C4-2B (cell line): ENCODE data around the gene SLC30A2.

Source experiments
- H3K27ac ChIP-seq: fragments of 450-650 bp; 2 replicates; pipeline ENCODE4 v1.5.1; 2017
- ZFX ChIP-seq: fragments of 450-650 bp; IDR thresholded peaks from 2 replicates; pipeline ENCODE4 v1.6.1; 2017
- TF ChIP-seq, protein P1 (sequence below): fragments of 450-650 bp; conservative IDR thresholded peaks from 2 replicates; pipeline ENCODE4 v1.5.1; 2017; ENCODE audit warnings: mild to moderate bottlenecking

The SLC30A2 gene

DNA sequence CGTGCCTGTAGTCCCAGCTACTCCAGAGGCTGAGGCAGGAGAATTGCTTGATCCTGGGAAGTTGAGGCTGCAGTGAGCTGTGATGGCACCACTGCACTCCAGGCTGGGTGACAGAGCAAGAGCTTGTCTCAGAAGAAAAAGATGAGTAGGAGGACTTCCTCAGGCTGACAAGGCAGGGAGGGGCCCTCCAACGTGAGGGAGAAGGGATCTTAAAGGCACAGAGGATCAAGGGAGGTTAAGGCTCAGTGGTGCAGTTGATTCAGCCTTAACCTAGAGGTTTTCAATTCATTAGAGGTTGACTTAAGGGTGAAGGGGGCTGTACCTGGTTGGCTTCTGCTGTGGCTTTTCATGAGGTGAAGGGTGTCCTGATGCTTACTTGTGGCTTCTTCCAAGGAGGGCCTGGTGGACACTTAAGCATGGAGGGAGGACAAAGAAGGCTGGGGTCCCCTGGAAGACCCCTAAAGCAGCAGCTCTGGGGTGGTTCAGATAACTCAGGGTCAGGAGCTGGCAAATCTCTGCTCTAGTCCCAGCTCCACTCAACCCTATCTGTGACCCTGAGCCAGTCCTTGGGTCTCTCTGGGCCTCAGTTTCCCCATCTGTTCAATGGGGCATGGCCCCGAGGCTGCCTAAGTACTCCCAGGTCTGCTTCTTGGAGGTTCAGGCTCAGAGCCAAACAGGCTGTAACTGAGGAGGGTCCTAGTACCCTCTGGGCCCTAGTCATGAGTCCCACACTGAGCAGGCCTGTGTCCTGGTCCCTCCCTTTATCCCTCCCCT is 18.0 kb downstream of the SLC30A2 start:
- no peak overlapping the region for H3K27ac ChIP-seq
- TF ChIP-seq ZFX, result no peak
- TF ChIP-seq, protein P1, sequence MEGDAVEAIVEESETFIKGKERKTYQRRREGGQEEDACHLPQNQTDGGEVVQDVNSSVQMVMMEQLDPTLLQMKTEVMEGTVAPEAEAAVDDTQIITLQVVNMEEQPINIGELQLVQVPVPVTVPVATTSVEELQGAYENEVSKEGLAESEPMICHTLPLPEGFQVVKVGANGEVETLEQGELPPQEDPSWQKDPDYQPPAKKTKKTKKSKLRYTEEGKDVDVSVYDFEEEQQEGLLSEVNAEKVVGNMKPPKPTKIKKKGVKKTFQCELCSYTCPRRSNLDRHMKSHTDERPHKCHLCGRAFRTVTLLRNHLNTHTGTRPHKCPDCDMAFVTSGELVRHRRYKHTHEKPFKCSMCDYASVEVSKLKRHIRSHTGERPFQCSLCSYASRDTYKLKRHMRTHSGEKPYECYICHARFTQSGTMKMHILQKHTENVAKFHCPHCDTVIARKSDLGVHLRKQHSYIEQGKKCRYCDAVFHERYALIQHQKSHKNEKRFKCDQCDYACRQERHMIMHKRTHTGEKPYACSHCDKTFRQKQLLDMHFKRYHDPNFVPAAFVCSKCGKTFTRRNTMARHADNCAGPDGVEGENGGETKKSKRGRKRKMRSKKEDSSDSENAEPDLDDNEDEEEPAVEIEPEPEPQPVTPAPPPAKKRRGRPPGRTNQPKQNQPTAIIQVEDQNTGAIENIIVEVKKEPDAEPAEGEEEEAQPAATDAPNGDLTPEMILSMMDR, result no peak

DNA sequence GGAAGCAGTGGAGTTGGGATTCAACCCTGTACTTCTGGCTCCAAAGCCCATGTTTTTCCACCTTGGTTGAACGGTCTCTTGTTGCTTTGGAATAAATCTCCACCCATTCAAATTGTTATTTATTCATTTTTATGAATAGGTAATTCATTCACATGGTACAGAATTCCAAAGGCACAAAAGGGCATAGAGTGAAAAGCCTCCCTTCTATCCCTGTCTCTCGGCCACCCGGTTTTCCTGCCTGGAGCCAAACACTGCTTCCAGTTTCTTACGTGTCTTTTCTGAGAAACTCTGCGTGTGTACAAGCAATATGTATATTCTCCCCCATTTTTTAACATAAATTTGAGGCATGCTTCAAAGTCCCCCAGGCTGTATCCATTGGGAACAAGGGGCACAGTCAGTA is 20.4 kb downstream of the SLC30A2 start:
- TF ChIP-seq, protein P1, result no peak
- no peak for TF ChIP-seq ZFX

DNA sequence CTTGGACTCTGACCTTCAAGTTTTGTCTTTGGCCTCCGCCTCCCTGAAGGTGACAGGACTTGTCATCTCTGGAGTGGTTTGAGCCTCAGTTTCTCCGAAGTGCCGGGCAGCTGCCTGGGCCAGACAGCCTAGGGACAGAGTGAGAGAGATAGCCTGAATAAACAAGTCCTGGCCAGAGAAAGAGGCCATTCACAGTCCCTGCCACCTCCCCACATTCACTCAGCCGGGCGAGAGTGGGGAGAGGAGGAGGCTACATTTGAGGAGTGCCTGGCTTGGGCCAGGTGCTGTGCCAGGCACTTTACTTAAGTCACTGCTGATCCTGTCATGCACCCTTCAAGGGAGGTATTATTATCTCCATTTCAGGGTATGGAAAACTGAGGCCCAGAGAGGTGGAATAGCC is 20.9 kb downstream of the SLC30A2 start:
- no peak overlapping the region for H3K27ac ChIP-seq
- TF ChIP-seq ZFX, result no peak
- TF ChIP-seq, protein P1, result no peak

More for the DNA sequence above, 20.4 kb downstream of the SLC30A2 start:
- no peak overlapping the region for H3K27ac ChIP-seq

DNA sequence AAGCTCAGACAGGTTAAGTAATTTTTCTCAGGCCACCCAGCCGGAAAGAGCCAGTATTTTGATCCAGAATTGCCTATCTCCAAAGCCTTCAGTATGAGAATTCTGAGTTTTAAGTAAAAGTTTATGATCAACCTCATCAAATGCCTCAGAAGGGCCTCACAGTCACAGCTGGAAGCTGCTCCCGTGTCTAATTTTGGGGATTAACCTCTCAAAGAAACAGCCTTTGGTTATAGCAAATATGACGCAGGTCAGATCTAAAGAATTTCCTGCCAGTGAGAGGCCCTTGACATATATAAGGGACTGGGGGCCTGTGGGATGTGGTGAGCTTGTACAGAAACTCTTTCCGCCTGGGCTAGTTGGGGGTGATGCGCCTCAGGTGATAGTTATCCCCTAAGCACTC is 22.1 kb downstream of the SLC30A2 start:
- TF ChIP-seq, protein P1, result no peak
- TF ChIP-seq ZFX, result no peak

DNA sequence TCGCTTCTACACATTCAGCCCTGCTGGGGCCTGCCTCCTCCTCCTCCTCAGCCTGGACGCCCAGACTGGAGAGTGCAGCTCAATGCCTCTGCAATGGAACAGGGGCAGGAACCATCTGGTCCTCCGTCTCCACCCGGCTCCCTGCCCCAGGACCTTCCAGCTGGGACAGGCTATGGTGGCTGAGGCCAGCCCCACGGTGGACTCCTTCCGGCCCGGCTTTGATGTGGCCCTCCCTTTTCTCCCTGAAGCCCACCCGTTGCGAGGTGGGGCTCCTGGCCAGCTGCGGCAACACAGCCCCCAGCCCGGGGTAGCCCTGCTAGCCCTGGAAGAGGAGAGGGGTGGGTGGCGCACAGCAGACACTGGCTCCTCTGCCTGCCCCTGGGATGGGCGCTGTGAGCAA is 22.9 kb downstream of the SLC30A2 start:
- H3K27ac ChIP-seq, result no peak overlapping the region
- TF ChIP-seq ZFX, result no peak
- TF ChIP-seq, protein P1, result no peak

More for the DNA sequence above, 22.1 kb downstream of the SLC30A2 start:
- no peak overlapping the region for H3K27ac ChIP-seq

DNA sequence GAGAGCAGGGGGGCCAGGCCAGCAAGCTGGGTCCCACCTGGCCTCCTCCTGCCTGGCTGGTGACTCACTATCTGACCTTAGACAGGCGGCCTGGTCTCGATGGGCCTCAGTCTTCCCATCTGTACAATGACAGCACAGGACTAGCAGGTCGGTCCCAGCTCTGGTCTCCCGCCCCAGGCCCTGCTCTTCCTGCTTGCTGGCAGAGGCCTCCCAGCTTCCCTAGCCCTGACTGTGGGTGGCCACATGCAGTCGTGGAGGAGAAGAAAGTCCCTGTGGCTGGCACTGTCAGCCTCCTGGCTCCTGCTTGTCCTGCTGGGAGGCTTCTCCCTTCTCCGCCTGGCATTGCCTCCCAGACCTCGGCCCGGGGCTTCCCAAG is 23.5 kb downstream of the SLC30A2 start:
- no peak overlapping the region for H3K27ac ChIP-seq
- TF ChIP-seq, protein P1, result no peak
- TF ChIP-seq ZFX, result no peak

DNA sequence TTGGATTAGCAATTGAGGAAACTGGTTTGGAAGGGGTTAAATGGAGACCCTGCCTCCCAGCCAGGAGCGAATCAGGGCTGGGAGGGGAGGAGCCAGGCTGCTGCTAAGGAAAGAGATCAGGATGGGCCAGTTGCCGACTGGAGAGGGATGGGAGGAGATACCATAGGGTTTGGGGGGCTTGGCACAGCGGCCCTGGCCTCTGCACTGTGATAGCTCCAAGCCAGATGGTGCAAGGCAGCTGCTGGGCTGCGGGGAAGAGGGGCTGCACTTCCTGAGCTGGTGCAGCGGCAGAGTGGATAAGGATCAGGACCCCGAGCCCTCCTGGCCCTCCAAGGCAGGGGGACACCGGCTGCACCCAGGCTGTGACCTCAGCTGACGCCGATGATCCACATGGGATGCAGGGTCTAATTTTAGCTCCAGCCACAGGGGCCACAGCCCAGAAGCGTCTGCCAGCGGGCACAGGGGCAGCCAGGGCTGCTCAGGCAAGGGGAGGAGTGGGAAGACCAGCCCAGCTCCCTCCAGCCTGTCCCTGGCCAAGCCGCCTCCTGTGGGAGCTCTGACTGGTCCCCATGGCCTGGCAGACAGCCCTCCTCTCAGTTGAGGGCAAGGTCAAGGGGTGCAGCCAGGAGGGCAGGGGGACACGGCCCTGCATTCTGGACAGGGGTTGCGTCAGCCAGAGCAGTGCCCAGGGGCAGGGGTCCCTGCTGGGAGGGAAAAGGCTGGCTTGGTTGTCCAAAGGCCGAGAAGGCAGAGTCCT is 24.1 kb downstream of the SLC30A2 start, which contains the start of gene EXTL1:
Gene EXTL1, plus strand, starts transcription at position 129 of the 757 bp plus-strand sequence. CDS start 872 bp downstream, outside the sequence.
- no peak for TF ChIP-seq ZFX
- TF ChIP-seq, protein P1, result no peak

More for the DNA sequence above, 24.1 kb downstream of the SLC30A2 start, which contains the start of gene EXTL1:
- H3K27ac ChIP-seq, result no peak within 1 kb of the TSS
